PC-3 (cell line): Measurements from ENCODE around the gene IRF8.

Experiments used
- CTCF ChIP-seq: fragments of 300-600 bp; sonication (generic); conservative IDR thresholded peaks from 2 replicates; pipeline ENCODE4 v1.5.1; 2017; ENCODE audit warnings: antibody characterized with exemption, low read depth, mild to moderate bottlenecking, low read length
- EZH2 ChIP-seq: fragments of 300-600 bp; sonication (generic); IDR thresholded peaks from one replicate; pipeline ENCODE4 v1.6.1; 2017; ENCODE audit warnings: antibody characterized with exemption, mild to moderate bottlenecking, low read length; ENCODE audit not compliant: unreplicated experiment

GRCh38 chr16:85969159-85969558 lies 70.2 kb downstream of the IRF8 start:
- TF ChIP-seq EZH2 (no peak), CTCF (no peak)
